ENCODE data around the gene HPN. TPM values are rescaled to one million over a fixed set of nuclear protein-coding genes. Genes with fewer than 3 reads are reported as not detected.
"Not testable (repeated sequence)": the region's sequence is repeated elsewhere in the genome, so short reads cannot be mapped to it uniquely, and the experiment has no call there.

The HPN gene
- total RNA-seq, 1 experiment from 2014 or later: not detected

DNA sequence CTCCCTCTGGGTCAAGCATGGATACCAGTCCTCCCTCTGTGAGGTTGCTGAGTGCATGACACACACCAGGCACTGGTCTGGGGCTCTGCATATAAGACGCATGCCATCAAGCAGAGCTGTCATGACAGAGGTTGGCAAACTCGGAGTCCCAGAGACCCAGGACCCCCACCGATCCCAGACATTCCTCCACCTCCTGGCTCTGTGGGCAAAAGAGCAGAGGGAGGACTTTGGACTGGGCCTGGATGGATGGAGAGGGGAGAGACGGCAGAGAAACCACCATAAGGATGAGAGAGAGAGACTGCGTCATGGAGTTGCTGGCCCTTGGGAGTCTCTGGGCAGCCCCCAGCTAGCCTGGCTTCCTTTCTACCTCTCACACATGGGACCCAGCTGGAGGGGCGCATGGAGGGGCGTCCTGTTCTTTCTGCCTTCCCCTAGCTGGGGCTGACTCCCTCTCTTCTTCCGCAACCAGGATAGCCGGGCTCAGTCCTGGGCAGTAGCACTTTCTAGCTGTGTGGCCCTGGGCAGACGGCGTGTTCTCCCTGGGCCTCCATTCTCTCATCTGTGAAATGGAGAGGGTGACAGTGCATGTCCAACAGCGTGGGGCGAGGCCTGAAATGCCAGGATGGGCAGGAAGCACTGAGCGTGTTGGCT is 1.6 kb downstream of the HPN start:
- no peak for DNase-seq (ENCODE audit: low read depth)

DNA sequence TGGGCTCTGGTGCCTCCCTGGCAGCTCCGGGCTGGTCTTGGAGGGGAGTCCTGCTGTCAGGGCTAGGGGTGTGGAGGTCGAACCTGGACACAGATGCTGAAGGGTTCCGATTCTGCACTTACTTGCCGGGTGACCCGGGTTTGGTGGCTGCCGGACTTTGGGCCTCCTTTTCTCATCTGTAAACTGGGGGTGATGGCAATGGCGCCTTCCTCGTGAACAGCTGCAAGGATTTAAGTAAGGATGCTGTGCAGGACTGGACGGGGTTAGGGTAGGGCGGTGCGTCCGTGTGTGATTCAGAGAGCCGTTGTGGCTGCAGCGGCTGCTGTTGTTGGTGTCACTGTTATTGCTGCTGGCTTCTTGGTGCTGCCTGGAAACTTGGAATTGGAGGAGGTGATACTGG is 2.4 kb downstream of the HPN start:
- DNase-seq (ENCODE audit: low read depth): no peak

DNA sequence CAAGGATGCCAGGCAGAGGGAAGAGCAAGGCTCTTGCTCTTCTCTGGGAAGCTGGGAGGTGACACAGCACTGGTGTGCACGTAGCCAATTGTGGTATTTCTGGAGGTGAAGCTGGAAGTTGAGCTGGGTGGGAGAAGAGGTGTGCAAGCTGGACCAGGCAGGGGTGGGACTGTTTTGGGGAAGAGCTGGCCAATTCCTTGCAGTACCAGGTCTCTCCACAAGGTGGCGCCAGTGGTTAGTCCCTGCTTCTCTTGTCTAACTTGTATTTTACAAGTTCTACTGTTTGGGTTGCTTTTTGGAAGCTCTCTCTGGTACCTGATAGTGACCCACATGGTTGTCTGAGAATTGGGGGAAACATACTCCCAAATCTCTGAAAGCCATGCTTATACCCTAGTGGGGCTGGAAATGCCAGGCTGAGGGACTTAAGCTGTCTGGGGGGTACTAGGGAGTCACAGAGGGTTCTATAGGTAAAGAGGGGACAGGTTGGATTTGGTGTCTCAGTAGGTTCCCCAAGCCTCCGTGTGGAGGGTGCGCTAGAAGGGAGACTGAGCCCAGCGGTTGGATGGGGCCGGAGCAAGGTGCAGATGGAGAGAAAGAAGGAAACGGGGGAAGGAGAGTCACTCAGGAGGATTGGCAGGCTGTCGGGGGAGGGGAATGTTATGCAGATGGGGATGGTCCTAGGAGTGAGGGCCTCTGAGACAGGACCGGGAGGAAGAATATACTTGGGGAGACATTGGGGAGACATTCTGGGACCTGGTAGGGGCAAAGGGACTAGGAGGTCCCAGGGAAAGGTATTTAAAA is 3.0 kb downstream of the HPN start:
- DNase-seq (ENCODE audit: low read depth): peak; percentile 39

DNA sequence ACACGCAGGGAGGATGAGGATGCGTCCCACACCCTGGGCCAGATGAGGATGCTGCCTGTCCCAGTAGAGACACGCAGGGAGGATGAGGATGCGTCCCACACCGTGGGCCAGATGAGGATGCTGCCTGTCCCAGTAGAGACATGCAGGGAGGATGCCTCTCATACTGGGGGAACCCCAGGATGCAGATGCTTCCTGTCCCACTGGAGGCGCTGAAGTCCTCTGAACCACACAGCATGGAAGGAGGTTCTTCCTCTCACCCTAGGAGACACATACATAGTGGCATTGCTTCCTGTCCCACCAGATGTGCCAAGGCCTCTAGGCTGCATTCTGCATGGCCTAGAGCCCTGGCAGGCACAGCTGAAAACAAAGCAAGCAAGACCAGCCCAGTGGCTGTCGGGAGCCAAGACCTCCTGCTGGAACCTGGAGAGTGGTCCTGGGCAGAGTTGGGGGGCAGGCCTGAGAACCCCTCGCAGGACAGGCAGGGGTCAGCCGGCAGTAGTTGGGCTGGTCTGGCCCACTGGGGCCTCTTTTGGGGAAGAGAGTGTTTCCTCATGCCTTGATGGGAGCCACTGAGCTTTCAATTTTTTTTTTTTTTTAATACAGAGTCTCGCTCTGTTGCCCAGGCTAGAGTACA is 4.3 kb downstream of the HPN start:
- DNase-seq (ENCODE audit: low read depth): peak; percentile 57

DNA sequence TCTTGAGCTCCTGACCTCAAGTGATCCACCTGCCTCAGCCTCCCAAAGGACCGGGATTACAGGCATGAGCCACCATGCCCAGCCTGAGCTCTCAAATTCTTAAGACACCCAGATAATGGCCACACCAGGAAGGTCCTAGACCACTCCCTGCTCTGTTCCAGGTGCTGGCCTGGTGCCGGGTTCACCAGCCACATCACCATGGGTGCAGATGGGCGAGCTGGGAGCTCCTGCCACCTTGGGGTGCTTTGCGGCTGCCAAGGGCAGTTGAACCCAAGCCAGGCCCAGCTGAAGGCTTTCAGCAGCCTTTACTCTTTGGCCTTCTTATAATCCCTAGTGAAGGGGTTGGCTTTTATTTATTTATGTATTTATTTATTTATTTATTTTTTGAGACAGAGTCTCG is 4.9 kb downstream of the HPN start:
- DNase-seq (ENCODE audit: low read depth): no peak

DNA sequence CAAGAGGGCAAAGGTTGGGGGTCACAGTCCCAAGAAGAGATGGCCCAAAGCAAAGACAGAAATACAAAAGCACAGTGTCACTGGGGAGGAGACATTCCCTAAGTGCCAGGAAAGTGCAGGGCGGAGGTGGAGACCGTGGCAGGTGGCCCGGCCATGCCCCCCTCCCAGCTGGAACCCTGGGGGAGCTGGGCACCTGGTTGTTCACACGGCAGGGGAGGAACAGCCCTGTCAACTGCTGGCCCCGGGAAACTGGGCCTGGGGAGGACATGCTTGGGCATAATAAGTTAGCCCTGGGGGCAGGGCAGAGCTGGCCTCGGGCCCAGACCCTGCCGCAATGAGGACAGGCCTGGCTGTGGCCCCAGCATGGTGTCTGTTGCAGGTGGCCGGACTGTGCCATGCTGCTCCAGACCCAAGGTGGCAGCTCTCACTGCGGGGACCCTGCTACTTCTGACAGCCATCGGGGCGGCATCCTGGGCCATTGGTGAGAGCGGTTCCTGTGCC is 7.4 kb downstream of the HPN start:
- no peak for DNase-seq (ENCODE audit: low read depth)

DNA sequence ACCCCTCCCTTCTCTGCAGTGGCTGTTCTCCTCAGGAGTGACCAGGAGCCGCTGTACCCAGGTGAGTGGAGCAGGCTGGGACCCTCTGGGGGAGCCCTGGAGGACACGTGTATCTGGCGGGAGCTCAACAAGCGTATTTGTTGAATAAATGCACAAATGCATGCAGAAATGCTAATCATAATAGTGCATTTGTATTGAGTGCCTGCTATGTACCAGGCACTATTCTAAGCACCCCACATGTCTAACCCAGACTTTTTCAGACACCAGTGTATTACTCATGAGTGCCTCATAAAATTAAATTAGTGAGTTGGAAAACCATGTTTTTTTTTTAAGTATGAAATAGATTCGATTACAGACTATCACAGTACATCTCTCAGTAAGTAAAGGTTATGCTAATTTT is 7.9 kb downstream of the HPN start:
- no peak for DNase-seq (ENCODE audit: low read depth)

DNA sequence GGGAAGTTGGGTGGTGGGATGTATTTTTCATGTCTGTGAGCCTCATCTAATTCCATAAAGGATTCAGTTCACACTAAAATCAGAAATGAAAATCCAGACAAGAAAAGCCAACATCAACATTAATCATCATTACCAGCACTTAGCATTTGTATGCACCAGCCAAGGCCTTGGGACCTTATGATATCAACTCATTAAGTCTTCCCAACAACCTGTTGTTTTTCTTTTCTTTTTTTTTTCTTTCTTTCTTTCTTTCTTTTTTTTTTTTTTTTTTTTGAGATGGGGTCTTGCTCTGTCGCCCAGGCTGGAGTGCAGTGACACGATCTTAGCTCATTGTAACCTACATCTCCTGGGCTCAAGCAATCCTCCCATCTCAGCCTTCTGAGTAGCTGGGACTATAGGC is 9.1 kb downstream of the HPN start:
- DNase-seq (ENCODE audit: low read depth): not testable (repeated sequence)

DNA sequence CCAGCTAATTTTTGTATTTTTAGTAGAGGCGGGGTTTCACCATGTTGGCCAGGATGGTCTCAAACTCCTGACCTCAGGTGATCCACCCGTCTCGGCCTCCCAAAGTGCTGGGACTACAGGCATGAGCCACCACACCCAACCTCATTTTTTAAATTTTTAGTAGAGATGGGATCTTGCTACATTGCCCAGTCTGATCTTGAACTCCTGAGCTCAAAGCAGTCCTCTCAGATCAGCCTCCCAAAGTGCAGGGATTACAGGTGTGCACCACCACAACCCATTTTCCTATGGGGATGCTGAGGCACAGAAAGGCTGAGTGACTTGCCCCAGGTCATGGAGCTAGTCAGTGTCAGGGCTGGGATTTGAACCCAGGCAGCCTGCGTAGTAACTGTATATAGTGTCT is 9.7 kb downstream of the HPN start:
- DNase-seq (ENCODE audit: low read depth): not testable (repeated sequence)

DNA sequence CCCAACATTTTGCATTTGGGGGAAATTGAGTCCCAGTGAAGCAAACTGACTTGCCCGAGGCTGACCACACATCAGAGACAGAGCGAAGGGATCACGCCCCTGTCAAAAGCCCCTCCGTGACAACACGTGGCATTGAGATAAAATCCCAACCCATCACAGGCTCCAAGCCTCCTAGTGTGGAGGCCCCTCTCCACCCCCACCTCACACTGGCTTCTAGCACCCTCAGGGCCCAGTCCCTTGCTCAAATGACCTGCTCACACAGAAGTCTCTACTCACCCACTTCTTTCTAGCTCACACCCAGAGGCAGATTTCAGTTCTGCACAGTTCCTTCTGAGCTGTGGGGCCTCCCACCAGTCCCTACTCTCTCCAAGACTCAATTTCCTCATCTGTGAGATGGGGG is 10.3 kb downstream of the HPN start:
- no peak for DNase-seq (ENCODE audit: low read depth)

DNA sequence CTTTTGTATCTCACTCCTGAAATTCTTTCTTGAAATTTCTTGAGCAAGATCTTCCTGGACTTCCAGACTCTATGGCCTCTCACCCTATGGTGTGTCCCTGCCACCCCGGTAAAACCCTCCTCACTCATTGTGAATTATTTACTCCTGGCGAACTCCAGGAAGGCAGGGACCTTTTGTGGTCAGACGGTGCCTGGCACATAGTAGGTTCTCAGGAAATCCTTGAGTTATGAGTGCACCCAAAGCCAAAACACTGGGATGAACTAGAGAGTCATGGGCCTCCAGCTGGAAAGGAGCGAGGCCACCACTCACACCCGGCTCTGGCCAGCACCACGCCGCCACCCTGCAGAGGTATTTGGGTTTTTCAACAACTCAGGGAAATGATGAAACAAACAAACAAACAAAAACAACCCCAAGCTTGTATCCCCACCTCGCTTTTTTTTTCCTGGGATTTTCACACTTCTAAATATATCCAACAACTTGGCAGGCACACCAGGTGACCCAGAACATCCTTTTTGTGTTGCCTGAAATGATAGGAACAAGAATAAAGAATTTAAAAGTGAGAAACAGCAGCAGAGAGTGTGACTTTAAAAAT is 11.2 kb downstream of the HPN start:
- no peak for DNase-seq (ENCODE audit: low read depth)

DNA sequence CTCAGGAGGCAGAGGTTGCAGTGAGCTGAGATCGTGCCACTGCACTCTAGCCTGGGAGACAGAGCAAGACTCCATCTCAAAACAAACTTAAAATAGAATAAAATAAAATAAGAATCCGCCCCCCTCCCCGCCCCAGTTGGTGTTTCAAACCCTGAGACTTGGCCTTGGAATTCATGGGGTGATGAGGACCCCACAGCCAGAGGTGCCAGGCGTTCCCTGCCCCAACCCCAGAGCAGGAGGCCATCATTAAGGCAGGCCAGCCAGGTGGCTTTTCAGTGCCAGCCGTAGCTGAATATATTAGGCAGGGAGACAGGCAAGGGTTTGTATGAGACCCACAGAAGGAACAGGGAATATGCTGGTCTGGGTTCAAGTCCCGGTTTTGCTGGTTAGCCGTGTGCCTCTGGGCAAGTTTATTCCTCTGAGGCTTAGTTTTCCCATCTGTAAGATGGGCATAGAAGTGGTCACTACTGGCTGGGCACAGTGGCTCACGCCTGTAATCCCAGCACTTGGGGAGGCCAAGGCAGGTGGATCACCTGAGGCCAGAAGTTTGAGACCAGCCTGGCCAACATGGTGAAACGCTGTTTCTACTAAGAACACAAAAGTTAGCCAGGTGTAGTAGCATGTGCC is 12.3 kb downstream of the HPN start:
- DNase-seq (ENCODE audit: low read depth): no peak

DNA sequence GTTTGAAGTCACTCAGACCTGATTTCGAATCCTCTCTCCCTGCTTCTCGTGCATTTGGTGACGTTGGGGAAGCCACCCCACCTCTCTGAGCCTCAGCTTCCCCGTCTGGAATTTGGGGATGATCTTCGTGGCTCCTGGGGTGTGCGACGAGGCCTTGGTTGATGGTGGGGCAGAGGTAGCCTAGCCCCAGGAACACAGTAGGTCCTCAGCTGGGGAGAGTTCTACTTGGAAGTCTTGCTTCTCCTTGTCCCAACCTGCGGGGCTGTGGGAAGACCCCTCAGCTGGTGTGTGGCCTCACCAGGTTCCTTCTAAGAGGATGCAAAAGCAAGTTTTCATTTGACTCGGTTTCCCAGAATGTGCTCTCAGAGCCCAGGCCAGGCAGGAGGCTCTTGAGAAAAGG is 13.1 kb downstream of the HPN start:
- no peak for DNase-seq (ENCODE audit: low read depth)

DNA sequence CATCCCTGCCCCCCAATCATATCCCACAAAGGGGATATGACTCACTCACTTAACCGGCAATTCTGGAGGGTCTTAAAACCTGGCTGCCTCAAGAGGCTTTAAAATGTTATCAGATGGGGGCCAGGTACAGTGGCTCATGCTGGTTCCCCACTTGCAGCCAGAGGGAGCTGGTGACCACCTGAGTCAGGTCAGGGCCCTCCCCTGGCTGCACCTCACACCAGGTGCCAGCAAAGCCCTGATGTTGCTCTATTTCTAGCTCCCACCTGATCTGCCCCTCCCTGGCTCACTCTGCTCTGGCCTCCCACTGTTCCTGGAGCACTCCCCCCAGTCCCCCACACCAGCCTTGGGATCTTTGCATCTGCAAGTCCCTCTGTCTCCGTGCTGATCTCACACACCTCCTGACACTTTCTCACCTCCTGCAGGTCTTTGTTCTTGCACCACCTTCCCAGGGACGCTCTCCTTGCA is 14.2 kb downstream of the HPN start:
- no peak for DNase-seq (ENCODE audit: low read depth)

DNA sequence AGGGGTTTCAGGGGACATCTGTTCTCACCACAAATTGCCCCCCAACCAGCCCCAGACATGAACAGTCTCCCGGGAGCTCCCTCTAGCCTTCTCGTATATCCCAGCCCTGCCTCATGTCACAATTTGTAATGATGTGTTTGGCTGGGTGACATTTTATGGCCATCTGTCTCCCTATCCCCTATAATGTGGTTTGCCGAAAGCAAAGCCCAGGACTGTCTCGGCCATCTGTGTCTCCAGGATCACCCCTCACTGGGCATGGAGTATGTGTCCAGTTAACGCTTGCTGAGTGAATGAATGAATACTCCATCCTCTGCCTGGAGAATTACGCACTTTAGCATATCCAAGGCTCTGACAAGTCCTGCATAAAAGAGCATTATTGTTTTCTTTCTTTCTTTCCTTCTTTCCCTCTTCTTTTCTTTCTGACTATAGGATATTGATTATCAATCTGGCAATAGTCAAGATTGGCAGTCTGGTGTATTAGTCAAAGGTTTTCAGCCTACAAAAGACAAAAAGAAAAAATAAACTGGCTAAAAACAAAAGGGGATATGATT is 15.1 kb downstream of the HPN start:
- DNase-seq (ENCODE audit: low read depth): no peak

DNA sequence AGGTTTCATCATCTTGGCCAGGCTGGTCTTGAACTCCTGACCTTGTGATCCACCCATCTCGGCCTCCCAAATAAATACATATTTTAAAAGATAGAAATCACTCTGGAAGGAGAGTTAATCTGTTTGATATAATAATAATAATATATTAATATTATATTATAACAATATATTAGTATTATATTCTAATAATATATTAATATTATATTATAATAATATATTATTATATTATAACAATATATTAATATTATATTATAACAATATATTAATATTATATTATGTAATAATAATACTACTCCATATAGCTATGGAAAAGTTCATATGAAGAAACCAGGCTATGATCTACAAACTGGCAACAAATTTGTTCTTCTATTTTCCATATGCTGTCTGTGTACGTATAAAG is 16.8 kb downstream of the HPN start:
- DNase-seq (ENCODE audit: low read depth): no peak

DNA sequence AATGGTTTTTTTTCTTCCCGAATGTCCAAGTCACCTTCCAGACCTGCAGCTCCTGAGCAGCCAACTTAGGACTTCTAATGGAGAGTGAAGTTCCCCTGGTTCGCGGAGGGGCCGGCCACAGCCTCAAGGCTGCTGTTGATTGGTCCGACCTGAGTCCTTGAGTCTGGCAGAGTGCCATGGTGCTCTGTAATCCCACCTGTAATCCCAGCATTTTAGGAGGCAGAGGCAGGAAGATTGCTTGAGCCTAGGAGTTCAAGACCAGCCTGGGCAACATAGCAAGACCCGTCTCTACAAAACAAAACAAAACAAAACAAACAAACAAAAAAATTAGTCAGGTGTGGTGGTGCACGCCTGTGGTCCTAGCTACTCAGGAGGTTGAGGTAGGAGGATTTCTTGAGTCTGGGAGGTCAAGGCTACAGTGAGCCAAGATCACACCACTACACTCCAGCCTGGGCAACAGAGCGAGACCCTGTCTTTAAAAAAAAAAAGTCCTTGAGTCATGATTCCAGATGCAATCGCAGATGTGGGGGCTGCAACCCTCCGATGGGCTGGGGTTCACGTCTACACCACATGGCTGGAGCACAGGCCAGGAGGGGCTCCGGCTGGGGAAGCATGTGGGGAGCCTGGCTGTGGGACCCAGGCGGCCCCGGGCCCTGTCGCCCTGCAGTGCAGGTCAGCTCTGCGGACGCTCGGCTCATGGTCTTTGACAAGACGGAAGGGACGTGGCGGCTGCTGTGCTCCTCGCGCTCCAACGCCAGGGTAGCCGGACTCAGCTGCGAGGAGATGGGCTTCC is 17.7 kb downstream of the HPN start:
- DNase-seq (ENCODE audit: low read depth): no peak

DNA sequence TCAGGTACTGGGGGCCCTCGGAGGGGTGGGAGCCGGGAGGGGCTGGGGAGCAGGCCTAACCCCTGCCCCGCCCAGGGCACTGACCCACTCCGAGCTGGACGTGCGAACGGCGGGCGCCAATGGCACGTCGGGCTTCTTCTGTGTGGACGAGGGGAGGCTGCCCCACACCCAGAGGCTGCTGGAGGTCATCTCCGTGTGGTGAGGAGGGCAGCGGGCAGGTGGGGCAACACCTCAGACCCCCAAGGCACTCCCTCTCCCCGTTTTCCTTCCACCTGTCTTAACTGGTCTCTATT is 18.2 kb downstream of the HPN start:
- no peak for DNase-seq (ENCODE audit: low read depth)

DNA sequence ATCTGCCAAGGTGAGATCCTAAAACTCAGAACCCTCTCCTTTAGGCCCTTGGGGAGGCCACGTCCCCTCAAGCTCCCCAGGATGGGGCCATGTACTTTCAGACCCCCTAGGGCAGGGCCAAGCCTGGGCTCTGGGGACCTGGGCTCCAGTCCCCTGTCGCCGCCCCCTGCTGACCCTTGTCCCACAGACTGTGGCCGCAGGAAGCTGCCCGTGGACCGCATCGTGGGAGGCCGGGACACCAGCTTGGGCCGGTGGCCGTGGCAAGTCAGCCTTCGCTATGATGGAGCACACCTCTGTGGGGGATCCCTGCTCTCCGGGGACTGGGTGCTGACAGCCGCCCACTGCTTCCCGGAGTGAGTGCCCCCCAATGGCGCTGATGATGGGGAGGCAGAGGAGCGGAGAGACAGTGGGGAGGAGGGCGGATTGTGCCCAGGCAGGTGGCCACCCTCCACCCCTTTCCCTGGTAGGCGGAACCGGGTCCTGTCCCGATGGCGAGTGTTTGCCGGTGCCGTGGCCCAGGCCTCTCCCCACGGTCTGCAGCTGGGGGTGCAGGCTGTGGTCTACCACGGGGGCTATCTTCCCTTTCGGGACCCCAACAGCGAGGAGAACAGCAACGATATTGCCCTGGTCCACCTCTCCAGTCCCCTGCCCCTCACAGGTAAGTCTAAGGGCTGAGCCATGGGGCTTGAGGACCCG is 18.8 kb downstream of the HPN start:
- DNase-seq (ENCODE audit: low read depth): no peak

DNA sequence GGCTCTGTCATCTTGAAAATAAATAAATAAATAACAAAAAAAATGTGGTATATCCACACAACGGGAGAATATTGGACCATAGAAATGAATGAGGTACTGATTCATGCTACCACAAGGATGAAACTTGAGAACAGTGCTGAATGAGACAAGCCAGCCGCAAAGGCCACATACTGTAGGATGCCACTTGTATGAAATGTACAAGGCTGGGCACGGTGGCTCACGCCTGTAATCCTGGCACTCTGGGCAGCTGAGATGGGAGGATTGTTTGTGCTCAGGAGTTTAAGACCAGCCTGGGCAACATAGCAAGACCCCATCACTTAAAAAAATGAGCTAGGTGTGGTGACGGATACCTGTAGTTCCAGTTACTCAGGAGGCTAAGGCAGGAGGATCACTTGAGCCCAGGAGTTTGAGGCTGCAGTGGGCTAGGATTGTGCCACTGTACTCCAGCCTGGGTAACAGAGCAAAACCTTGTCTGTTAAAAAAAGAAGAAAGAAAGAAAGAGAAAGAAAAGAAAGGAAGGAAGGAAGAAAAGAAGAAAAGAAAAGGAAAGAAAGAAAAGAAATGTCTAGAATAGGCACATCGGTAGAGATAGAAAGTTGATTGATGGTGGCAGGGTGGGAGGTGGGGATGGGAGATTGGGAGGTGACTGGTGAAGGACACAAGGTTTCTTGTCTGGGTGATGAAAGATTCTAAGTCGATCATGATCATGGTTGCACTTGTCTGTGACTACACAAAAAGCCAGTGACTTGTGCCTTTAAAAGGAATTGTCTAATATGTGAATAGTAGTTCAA is 20.3 kb downstream of the HPN start:
- DNase-seq (ENCODE audit: low read depth): peak; percentile 78

All from M059J (cell line).